EH (cell line): ENCODE results near the gene ABCC1.
"Not testable (repeated sequence)": the region's sequence is repeated elsewhere in the genome, so short reads cannot be mapped to it uniquely, and the experiment has no call there.

Source experiments
- DNase-seq: peaks from one replicate; pipeline ENCODE4 v3.0.0-alpha.2; 2015; ENCODE audit warnings: low read depth

ABCC1 gene

DNA sequence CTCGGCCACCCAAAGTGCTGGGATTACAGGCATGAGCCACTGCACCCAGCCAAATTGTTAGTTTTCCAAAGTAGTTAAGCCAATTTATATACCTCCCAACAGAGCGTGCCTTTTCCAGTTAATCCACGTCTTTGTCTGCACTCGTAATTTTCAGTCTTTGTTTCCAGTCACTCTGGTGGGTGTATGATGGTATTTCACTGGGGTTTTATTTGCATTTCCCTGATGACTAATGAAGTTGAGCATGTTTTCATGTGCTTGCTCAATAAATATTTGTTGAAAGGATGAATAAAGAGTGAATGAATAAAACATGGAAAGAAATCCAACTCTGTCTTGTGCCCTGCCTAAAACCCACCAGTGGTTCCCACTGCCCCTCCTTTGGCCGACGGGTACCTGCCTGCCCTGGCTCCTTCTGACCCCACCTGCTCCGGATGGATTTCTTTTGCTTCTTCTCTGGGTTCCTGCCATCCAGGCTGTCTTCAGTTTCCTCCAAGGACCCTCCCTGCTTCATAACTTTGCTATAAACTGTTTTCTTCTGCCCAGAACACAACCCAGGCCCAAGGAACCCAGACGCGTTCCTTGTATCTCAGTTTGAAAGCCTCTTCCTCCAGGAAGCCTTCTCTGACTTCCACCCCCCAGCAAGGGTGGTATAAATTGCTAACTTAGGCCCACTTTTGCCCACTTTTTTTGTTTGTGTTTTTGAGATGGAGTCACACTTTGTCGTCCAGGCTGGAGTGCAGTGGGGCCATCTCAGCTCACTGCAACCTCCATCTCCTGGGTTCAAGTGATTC is 3.0 kb upstream of the ABCC1 start:
- peak; percentile 90 for DNase-seq

DNA sequence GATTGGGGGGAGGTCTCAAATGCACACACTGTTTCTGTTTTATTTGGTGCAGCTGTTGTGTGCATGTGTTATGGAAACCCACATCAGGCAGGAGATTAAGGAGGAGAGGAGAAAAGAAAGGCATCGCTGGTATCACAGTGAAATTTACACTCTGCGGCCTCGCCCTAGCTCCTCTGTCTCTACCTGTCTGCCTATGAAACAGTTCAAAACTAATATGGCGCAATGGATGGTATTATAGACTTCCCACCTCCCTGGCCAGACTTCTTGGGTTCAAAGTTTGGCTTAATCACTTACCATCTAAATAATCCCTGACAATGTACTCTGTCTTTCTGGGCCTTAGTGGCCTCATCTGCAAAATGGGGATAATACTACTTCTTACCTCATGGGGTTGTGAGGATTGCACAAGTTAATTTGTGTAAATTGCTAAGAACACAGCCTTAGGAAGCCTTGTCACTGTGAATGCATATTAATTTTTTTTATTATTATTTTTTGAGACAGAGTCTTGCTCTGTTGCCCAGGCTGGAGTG is 1.4 kb upstream of the ABCC1 start:
- no peak for DNase-seq

DNA sequence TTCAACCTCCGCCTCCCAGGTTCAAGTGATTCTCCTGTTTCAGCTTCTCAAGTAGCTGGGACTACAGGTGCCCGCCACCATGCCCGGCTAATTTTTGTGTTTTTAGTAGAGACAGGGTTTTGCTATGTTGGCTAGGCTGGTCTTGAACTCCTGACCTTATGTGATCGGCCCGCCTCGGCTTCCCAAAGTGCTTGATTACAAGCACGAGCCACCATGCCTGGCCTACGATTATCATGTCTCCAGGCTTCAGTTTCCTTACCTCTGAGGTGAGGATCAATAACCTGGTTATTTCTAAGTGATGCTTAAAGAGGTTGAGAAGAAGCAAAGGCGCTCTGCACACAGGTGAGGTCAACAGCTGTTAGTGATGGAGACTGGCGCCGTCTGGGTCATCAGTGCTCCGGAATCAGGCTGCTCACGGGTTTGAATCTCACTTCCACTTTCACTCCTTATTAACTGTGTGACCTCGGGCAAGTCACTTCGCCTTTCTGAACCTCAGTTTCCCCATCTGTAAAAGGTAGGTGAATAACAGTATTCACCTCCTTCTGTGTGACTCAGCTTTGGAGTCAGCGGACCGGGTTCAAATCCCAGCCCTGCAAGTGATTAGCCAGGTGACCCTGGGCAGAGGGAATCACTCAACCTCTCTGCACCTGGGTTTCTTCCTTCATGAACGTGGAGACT is 745 bp upstream of the ABCC1 start:
- no peak for DNase-seq

DNA sequence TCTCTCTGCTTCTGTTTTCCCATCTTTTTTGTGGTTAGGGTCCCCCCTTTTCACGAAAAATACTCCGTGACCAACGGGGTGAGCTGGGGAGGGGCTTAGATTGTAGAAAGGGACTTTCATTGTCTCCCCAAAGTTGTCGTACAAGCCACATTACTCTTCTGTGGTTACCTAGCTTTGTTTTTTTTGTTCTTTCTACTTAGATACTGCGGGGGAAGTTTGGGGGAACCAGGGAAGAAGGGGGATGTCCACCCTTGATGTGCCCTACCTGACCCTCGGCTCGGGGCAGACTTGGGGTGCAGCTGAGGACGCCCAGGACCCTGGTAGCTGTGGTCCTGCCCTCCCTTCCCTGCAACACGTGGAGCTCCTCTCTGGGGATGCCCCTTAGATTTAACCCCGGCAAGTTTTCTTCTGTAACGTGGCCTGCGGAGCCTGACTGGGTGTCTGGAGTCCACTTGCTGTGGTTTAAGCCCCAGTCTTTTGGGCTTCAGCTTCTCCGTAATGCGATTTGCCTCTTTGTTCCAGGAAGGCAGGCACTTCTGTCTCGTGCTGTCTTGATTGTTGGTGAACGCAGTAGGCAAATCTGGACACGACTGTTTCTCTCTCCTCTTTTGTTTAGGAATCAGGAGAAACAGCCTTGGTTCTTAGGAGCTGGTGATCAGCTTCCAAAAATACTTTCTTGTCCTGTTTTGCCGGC is 892 bp downstream of the ABCC1 start:
- peak; percentile 63 for DNase-seq

DNA sequence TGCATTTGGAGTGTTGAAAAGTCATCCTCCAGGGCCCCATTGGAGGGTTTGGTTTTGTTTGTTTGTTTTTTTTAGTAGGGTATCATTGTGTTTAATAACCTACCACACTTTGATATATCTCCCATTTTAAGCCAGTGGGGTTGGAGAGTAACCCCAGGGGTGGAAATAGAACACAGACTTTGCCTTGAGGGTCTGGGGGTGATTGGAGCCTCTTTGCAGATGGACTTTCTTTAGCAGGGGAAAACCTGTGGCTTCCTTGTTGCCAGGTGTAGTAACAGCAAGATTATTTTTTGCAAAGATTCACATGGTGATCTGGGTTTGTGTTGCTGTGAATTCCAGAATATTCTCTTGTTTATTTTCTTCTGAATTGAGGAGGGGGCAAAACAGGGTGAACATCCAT is 1.5 kb downstream of the ABCC1 start:
- DNase-seq = no peak

DNA sequence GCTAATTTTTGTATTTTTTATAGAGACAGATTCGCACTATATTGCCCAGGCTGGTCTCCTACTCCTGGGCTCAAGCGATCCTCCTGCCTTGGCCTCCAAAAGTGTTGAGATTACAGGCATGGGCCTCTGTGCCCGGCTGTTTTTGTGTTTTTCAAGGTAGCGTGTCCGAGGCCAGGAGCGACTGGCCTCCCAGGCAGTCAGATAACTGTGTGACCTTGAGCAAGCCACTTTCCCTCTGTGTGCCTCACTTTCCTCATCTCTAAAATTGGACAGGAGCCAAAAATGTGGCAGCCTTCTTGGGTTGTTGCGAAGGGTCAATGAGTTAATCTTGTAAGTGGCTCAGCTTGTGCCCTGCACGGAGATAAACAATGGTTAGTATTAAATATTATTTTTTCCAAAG is 2.4 kb downstream of the ABCC1 start:
- DNase-seq = no peak

DNA sequence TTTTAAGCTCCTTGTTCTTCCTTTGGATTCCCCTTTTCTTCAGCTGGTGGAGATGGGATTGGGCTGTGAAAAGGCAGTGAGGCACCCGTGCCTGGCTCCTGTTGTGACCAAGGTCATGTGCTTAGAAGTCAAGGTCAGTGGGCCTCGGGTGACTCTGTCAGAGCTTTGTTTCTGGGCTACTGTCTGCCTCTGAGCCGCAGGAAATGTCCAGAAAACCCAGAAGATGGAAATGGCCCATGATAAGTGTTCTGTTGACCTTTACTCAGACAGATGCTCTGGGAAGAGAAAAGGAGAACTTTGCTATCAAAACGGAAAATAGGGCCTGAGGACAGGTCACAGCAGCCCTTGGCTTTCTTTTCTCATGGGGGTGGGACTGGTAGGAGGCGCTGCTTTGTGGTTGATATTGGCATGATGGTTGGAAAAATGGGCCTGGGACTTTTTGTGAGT is 2.9 kb downstream of the ABCC1 start:
- no peak for DNase-seq

DNA sequence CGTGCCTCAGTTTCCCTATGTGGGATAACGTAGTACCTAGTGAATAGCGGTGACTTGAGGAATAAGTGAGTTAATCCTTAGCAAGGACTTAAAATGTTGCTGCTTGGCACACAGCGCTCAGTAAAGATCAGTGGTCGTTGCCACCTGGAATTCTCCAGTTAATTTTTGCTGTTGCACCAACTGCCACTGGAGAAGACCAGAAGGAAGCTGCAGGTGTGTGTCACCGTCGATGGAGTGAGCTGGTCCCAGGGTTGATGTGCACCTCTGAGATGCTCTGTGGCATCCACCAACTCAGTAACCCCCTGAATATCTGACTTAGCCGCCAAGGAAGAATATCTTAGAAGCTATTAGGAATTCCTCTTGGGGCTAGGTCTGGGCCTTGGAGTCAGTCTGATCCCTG is 4.1 kb downstream of the ABCC1 start:
- DNase-seq = no peak

DNA sequence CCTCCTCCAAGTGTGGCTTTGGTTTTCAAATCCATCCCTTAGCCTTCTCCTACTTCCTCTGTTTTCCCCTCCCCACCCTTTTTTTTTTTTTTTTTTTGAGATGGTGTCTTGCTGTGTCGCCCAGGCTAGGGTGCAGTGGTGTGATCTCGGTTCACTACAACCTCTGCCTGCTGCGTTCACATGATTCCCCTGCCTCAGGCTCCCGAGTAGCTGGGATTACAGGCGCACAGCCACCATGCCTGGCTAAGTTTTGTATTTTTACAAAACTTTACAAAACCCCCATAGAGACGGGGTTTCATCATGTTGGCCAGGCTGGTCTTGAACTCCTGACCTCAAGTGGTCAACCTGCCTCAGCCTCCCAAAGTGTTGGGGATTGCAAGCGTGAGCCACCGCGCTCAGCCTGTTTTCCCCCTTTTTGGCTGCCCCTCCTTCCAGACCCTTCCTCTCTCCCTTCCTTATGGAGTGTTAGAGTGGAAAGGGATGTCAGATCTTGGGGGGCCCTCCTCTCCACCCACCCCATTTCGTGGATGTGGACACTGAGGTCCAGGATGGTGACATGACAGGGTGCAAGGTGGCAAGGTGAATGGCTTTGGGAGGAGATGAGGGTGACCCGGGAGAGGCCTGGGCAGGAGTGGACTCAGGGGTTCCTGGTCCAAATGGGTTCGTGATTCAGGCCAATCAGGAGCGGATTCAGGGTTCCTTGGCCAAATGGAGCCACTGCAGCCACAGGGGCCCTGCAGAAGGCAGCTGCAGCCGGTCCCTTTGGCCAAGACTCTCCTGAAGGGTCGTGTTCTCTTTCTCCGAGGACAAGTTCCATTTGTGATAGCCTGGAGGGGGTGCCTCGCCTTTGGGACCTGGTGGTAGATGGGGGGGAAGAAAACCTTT is 4.8 kb downstream of the ABCC1 start:
- DNase-seq = no peak

DNA sequence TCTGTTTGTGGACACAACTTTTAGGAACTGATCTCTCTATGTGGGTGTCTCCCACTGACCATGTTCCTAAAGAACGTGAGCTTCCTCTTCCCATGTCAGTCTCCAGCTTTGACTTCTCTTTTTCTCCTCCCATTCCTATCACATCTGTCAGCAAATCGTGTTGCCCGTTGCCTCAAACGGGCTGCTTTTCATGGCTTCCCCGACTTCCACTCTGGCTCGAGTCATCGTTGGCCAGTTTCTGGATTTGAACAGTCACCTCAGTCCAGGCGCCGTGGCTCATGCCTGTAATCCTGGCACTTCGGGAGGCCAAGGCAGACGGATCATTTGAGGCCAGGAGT is 5.4 kb downstream of the ABCC1 start:
- DNase-seq = peak; percentile 6

DNA sequence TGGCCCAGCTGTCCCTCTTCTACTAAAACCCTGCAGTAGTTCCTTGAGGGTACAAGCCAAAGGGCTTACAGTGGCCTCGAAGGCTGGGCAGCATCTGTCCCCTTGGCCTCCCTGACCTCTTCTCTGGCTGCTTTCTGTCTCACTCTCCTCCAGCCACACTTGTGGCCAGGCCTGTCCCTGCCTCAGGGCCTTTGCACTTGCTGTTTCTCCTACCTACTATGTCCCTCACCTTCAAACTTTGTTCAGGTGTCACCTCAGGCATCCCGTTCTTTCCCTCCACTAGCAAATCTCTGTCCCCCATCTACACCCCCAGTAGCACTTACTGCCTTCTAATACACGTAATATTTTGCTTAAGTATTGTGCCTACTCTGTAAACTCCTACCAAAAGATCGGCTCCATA is 6.0 kb downstream of the ABCC1 start:
- no peak for DNase-seq

DNA sequence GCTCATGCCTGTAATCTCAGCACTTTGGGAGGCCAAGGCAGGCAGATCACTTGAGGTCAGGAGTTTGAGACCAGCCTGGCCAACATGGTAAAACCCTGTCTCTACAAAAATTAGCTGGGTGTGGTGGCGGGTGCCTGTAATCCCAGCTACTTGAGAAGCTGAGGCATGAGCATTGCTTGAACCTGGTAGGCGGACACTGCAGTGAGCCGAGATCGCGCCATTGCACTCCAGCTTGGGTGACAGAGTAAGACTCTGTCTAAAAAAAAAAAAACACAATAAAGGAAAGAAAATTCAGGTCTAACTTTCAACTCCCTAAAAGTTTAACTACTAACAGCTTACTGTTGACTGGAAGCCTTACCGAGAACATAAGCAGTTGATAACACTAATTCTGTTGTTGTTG is 6.7 kb downstream of the ABCC1 start:
- DNase-seq = not testable (repeated sequence)

DNA sequence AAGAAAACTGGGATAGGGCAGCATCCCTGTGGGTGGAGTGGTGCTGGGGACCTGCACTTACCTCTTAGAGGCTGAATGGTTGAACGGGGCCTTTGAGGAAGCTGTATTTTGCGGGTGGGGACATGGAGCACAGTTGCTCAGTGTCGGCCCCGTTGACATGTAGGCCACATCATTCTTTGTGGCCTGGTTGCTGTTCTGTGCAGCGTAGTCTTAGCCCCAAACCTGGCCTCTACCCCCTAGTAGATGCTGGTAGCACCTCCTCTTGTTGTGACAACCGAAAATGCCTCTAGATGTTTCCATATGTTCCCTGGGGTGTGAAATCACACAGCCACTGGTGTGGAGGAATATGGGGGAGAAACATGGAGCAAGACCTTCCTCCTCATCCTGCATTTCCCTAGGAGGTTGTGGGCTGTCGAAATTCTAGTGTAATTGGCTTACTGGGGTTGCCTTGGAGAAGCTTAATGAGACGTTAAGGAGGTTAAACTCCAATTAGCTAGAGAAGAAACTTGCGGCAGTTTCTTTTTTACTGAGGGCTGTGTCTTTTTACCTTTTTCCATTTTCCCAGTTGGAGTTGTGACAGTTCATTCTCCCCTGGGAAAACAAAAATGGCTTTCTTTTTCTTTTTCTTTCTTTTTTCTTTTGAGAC is 9.4 kb downstream of the ABCC1 start:
- no peak for DNase-seq

DNA sequence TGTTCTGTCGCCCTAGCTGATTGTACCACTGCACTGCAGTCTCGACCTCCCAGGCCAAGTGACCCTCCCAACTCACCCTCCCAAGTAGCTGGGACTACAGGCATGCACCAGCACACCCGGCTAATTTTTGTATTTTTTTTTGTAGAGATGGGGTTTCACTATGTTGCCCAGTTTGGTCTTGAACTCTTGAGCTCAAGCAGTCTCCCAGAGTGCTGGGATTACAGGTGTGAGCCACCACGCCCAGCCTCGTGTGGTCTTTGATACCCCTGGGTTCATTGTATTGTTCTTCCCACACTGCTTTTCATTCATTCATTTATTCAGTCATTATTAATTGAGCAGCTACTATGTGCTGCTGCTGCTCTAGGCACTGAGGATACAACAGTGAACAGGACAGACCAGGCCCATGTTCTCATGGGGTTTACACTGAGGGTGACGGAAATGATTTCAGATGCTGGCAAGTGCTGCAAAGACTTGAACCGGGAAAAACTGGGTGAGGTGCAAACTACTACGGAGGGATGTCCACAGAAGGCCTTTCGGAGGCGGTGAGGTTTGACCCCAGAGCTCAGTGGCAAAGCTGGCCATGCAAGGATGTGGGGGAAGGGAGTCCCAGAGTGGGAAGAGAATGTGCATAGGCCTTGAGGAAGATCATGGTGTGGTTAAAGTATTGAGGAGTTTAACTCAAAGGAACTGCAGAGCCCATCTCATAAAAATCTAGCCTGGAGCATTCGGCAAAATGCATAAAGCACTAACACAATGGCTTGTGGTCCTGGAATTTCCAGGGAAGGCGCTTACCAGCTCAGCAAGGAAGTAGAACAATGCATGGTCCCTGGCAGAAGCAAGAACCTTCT is 10.9 kb downstream of the ABCC1 start:
- no peak for DNase-seq

DNA sequence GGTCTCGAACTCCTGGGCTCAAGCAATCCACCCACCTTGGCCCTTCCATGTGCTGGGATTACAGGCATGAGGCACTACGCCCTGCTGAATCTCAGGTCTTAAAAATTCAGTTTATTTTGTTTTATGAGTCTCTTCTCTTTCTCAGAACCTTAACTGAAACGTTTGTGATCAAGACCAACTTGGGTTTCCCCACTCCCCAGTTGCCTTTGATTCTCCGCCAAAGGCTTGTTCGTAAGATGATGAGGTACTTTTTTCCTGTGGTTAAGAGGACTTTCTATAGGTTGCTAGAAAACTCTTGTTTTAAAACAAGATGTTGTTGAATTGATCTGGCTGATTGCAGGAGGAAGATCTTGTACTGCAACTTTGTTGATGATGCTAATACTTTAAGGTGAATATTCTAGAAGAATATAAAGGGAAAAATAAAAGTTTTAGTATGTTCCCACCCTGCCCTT is 11.7 kb downstream of the ABCC1 start:
- DNase-seq = no peak

DNA sequence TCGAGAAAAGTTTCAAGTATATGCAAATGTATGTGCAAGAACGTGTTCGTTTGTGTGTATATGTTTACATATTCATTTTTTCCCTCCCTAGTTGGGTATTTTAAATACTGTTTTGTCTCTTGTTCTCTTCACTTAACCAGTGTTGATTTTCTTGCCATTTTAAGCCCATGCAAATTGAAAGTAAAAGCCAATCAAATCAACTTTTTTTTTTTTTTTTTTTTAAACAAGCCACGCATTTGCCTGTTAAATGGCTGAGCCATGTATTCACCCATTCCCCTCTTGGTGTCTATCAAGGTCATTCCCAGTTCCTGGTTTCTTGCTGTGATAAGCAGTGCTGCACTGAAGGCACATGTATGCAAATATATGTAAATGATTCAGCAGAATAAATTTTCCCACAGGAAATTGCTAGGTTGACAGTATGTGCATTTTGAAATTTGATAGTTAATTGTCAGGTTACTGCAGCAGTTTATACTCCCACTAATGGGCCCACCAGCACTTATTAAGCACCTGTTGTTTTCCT is 12.2 kb downstream of the ABCC1 start:
- DNase-seq = no peak

DNA sequence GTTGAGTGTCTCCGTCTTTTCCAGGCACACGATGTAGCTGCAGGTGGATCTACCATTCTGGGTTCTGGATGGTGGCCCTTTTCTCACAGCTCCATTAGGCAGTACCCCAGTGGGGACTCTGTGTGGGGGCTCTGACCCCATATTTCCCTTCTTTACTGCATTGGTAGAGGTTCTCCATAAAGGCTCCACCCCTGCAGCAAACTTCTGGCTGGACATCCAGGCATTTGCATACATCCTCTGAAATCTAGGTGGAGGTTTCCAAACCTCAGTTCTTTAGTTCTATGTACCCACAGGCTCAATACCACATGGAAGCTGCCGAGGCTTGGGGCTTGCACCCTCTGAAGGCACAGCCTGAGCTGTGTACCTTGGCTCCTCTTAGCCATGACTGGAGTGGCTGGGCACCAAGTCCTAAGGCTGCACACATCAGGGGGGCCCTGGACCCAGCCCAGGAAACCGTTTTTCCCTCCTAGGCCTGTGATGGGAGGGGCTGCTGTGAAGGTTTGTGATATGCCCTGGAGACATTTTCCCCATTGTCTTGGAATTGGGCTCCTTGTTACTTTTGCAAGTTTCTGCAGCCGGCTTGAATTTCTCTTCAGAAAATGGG is 14.0 kb downstream of the ABCC1 start:
- DNase-seq = no peak

DNA sequence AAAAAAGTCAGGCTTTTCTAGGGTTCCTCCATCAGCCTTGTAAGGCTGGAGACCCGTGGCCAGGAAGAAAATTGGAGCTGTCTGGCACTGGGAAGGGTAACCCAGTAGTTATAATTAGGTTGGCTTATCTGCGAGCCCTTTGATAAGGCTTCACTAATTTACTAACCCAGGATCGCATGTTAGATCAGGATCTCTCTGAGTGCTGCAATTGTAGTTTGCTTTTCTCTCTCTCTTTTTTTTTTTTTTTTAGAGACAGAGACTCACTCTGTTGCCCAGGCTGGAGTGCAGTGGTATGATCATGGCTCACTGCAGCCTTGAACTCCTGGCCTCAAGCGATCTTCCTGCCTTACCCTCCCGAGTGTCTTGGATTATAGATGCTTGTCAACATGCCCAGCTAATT is 17.0 kb downstream of the ABCC1 start:
- no peak for DNase-seq

DNA sequence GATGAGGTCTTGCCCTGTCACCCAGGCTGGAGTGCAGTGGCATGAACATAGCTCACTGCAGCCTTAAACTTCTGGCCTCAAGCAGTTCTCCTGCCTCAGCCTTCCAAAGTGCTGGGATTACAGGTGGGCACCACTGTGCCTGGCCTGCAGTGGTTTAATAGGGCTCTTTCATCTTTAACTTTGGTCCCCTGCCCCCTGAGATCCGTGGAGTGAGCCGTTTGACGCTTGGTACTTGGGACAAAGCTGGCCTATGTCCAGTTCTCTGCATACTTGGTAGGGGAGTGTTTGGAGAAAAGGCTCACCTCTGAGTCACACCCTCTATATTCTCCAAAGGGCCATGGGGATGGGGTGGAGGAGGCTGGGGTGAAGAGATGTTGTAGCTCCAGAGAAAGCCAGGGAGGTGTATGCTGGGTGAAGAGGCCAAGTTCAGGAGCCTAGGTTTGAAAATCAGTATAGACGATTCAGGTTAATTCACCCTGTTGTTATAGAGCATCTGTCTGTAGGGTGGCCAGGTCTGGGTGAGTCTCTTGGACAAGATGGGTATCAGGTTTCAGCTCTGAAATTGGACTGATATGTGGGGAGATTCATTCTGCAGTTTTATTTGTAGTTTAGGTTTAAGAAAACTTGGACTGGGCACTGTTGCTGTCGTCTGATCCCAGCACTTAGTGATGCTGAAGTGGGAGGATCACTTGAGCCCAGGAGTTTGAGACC is 17.6 kb downstream of the ABCC1 start:
- DNase-seq = peak; percentile 83
